H7 (cell line): ENCODE measurements around the gene FBXO24. TPM values are rescaled to one million over a fixed set of nuclear protein-coding genes. Genes with fewer than 3 reads are reported as not detected.

ENCODE experiments used
- DNase-seq: peaks from one replicate; pipeline ENCODE4 v3.0.0; 2012
- H3K27me3 ChIP-seq: 2 replicates; pipeline ENCODE4 v1.6.0; 2011; ENCODE audit warnings: mild to moderate bottlenecking, low read length; ENCODE audit not compliant: control insufficient read depth, insufficient read depth
- H3K36me3 ChIP-seq: replicated peaks from 2 replicates; pipeline ENCODE4 v1.5.1; 2011; ENCODE audit warnings: low read length; ENCODE audit not compliant: control insufficient read depth, insufficient read depth
- H3K4me3 ChIP-seq: 2 replicates; pipeline ENCODE4 v1.5.1; 2011; ENCODE audit warnings: low read depth, mild to moderate bottlenecking, control low read depth, low read length, moderate library complexity; ENCODE audit not compliant: insufficient read depth
- total RNA-seq: library from RNA; depleted of rRNA; stranded (reverse); fragments of >200 nt; shearing (Covaris generic); gene quantifications from 2 replicates; pipeline ENCODE4 v1.2.3, GENCODE V29; 2014

Gene FBXO24
- total RNA-seq, 1 experiment from 2014 or later, result 0.94 TPM

DNA sequence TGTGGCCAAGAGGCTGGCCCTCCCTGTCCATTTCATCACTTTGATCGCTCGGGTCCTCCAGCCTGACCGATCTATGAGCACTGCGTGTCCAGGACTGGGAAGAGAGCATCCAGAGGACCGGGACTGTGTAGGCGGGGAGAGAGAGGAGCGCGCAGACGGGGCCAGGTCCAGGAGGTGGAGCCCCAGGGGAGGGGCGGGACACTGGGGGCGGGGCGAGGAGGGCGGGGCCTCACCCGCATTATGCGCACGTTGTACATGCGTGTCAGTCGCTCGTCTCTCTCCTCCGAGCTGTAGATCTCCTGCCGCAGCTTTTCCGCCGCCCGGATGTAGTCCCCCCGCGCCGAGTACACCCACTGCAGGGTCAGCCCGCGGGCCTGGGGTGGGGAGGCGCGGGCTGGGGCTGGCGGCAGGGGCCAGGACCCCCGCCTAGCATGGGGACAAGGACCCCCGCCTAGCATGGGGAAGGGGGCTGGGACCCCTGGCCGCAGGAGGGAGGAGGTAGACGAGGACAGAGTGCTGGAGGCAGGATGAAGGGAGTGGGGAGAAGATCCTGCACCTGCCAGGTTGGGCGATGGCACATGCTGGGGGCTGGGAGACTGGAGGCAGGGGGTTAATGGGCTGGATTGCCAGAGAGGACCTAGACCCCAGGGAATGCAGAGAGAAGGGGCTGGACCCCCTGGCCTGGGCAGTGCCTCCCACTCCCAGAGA lies 40.6 kb downstream of the FBXO24 start:
- Histone ChIP-seq H3K4me3 (peak overlapping the region; percentile 35), H3K27me3 (peaks cover 10% of the 10 kb centered on the region), H3K36me3 (no peaks in the 10 kb centered on the region)
- peak; percentile 99 for DNase-seq

GRCh38 chr7:100627238-100627549 lies 41.1 kb downstream of the FBXO24 start:
- H3K4me3 ChIP-seq, result peak overlapping the region; percentile 35
- H3K36me3 ChIP-seq, result no peaks in the 10 kb centered on the region
- peaks cover 14% of the 10 kb centered on the region for H3K27me3 ChIP-seq
- no peak for DNase-seq

- H3K36me3 ChIP-seq, result no peaks in the 10 kb centered on the region
- peak; percentile 94 for DNase-seq
- no peak overlapping the region for H3K4me3 ChIP-seq
- H3K27me3 ChIP-seq, result peaks cover 27% of the 10 kb centered on the region
Measured at GRCh38 chr7:100629117-100629716, 43.1 kb downstream of the FBXO24 start.

GRCh38 chr7:100630066-100630465 lies 43.9 kb downstream of the FBXO24 start:
- DNase-seq, result no peak
- no peak overlapping the region for H3K4me3 ChIP-seq
- H3K36me3 ChIP-seq, result no peaks in the 10 kb centered on the region
- H3K27me3 ChIP-seq, result peaks cover 27% of the 10 kb centered on the region

DNA sequence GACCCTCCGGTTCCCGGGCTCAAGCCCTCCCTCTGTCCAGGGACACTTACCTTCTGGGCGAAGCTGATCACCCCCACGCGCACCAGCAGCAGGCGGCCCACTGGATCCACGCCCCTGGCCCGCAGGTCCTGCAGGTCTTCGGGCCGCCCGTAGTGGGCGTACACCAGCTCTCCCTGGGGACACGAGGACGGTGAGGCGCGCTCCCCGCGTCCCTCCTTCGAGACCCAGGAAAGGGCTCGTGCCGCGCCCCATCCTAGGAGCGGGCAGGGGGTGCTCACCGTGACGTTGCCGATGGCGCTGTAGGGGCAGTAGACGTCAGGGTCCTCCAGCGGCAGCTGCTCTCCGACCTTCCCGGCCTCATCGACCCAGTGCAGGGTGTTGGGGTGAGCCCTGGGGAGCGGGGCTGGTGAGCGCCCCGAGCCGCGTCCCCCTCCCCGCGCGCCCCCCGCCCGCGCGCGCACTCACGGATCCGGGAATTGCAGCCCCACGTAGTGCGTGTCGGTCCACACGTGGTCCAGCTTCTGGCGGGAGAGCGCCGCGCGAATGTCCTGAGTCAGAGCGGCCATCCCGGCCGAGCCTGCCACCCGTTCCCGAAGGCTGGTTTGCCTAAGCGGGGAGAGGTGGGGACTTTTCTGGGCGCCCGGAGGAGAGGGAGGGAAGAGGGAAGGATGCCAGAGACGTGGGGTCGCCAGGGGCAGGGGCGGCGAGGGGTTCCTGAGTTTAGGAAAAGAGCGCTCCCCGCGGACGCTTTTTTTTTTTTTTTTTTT lies 47.0 kb downstream of the FBXO24 start:
- peaks cover 18% of the 10 kb centered on the region for H3K27me3 ChIP-seq
- peak; percentile 88 for DNase-seq
- peak overlapping the region; percentile 70 for H3K4me3 ChIP-seq
- no peaks in the 10 kb centered on the region for H3K36me3 ChIP-seq

GRCh38 chr7:100639995-100640516 lies 53.9 kb downstream of the FBXO24 start:
- Histone ChIP-seq H3K4me3 (no peak overlapping the region), H3K27me3 (no peaks in the 10 kb centered on the region; the same call in 1 of the 2 replicates), H3K36me3 (no peaks in the 10 kb centered on the region)
- no peak for DNase-seq

- Histone ChIP-seq H3K27me3 (no peaks in the 10 kb centered on the region; the same call in 1 of the 2 replicates), H3K4me3 (no peak overlapping the region), H3K36me3 (no peaks in the 10 kb centered on the region)
- peak; percentile 65 for DNase-seq
Measured at GRCh38 chr7:100640517-100641440, 54.7 kb downstream of the FBXO24 start.

GRCh38 chr7:100641463-100641859 lies 55.3 kb downstream of the FBXO24 start, which contains the start of gene TFR2:
Gene TFR2 (minus strand): TSS chr7:100641552. CDS start chr7:100641509, 43 bp downstream.
- peak; percentile 46 for DNase-seq
- Histone ChIP-seq H3K27me3 (no peaks in the 10 kb centered on the region; the same call in 1 of the 2 replicates), H3K36me3 (no peaks in the 10 kb centered on the region), H3K4me3 (no peak within 1 kb of the TSS)

- Histone ChIP-seq H3K27me3 (no peaks in the 10 kb centered on the region), H3K4me3 (no peak overlapping the region), H3K36me3 (no peaks in the 10 kb centered on the region)
- DNase-seq, result peak; percentile 32
Measured at GRCh38 chr7:100641860-100642533, 55.9 kb downstream of the FBXO24 start.

DNA sequence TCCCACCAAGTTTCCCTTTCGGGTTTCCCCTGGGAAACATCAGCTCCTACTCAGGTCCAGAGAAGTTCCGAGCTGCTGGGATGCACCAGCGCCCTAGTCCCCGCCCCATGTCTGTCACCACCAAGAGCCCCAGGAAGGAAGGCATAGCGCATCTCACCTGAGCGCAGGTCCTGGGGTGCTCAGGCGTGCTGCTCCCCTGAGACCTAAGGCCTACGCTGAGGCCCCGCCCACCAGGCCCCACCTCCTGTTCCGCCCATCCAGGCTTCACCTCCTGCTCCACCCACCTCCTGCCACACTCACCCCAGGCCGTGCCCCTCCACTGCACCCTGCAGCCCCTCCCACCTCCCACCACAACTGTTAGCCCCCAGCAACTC lies 56.4 kb downstream of the FBXO24 start:
- peak; percentile 96 for DNase-seq
- Histone ChIP-seq H3K27me3 (no peaks in the 10 kb centered on the region), H3K36me3 (no peaks in the 10 kb centered on the region), H3K4me3 (no peak overlapping the region)

- Histone ChIP-seq H3K27me3 (peaks cover 5% of the 10 kb centered on the region), H3K4me3 (no peak overlapping the region)
- DNase-seq, result no peak
Measured at GRCh38 chr7:100649826-100650565, 63.9 kb downstream of the FBXO24 start.

More at GRCh38 chr7:100649826-100650565, 63.9 kb downstream of the FBXO24 start:
- no peaks in the 10 kb centered on the region for H3K36me3 ChIP-seq
